K562 (cell line): ENCODE results near the gene TAS2R14.

Experiments
- FOSL1 ChIP-seq: fragments of 200-800 bp; sonication (Bioruptor generic); conservative IDR thresholded peaks from 2 replicates; pipeline ENCODE4 v1.6.1; 2016; ENCODE audit warnings: missing genetic modification characterization, missing compliant biosample characterization
- REST ChIP-seq, 2 experiments: fragments of 450-650 bp; formaldehyde crosslinking in 1 of 2; IDR thresholded peaks; 2 replicates each; pipeline versions ENCODE4 v1.4.0 to v1.6.1; 2014 to 2020; ENCODE audit warnings: mild to moderate bottlenecking in 2 of 2, borderline replicate concordance in 1 of 2, low read depth in 1 of 2
- ZZZ3 ChIP-seq: fragments of 450-650 bp; IDR thresholded peaks from 2 replicates; pipeline ENCODE4 v1.6.1; 2016; ENCODE audit warnings: antibody characterized with exemption, mild to moderate bottlenecking, moderate library complexity

GRCh38 chr12:10900530-10900929 lies 38.5 kb downstream of the TAS2R14 start:
- TF ChIP-seq REST (IDR thresholded peaks at IDR 0.05; ENCODE audit: borderline replicate concordance): no peak
- TF ChIP-seq REST (CRISPR knock-in tag; IDR thresholded peaks at IDR 0.05; ENCODE audit: low read depth): no peak
- no peak for TF ChIP-seq FOSL1 (tag)
- TF ChIP-seq ZZZ3: no peak
